ENCODE measurements around the gene FIGN.

DNA sequence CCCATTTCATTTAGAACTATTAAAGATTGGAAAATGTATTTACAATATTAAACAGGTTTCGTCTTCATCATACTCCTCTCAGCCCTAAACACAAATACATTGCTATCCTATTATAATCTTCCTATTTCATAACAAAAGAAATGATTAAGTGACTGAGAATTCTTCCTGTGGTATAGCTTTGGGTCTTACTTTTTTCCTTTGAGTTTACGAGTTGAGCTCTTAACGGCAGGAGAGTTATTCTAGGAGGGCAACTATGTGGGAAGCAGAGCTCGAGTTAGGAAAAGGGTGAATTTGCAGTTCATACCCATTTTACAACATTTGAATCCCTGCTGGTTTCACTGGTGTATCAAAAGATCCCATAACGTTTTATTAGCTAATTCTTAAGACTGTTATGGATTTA is 105.0 kb downstream of the FIGN start:
- TF ChIP-seq, protein P1, sequence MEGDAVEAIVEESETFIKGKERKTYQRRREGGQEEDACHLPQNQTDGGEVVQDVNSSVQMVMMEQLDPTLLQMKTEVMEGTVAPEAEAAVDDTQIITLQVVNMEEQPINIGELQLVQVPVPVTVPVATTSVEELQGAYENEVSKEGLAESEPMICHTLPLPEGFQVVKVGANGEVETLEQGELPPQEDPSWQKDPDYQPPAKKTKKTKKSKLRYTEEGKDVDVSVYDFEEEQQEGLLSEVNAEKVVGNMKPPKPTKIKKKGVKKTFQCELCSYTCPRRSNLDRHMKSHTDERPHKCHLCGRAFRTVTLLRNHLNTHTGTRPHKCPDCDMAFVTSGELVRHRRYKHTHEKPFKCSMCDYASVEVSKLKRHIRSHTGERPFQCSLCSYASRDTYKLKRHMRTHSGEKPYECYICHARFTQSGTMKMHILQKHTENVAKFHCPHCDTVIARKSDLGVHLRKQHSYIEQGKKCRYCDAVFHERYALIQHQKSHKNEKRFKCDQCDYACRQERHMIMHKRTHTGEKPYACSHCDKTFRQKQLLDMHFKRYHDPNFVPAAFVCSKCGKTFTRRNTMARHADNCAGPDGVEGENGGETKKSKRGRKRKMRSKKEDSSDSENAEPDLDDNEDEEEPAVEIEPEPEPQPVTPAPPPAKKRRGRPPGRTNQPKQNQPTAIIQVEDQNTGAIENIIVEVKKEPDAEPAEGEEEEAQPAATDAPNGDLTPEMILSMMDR (IDR thresholded peaks at IDR 0.05; ENCODE audit: low read depth, low read length), result no peak
- TF ChIP-seq EZH2phosphoT487 (IDR thresholded peaks at IDR 0.05; ENCODE audit: low read depth), result no peak
